K562 (cell line): ENCODE measurements around the gene ECT2.

Experiments
- CHD1 ChIP-seq: fragments of 200-600 bp; sonication (generic); IDR thresholded peaks from one replicate; pipeline ENCODE4 v1.6.1; 2012; ENCODE audit warnings: mild to moderate bottlenecking, moderate library complexity, low read length, inconsistent platforms
- CTCF ChIP-seq, 3 experiments: IDR thresholded peaks in 2 of 3; conservative IDR thresholded peaks in 1 of 3; 2 replicates each; pipeline ENCODE4 v1.5.1; 2011 to 2012; ENCODE audit warnings: low read length in 3 of 3, mild to moderate bottlenecking in 3 of 3, control low read depth in 2 of 3, improper control_type of control experiment in 1 of 3, inconsistent platforms in 1 of 3, low read depth in 1 of 3, mixed read lengths in 1 of 3, moderate library complexity in 1 of 3; ENCODE audit not compliant: insufficient read depth in 2 of 3
- MCM2 ChIP-seq: fragments of 450-650 bp; IDR thresholded peaks from 2 replicates; pipeline ENCODE4 v1.6.1; 2017; ENCODE audit warnings: low read depth, mild to moderate bottlenecking
- MYBL2 ChIP-seq, 2 experiments: fragments of 450-650 bp in 1 of 2; sonication (generic) in 1 of 2; formaldehyde crosslinking in 1 of 2; IDR thresholded peaks; 2 replicates each; pipeline versions ENCODE4 v1.6.1 to v1.8.1; 2017 to 2022; ENCODE audit warnings: borderline replicate concordance in 1 of 2, inconsistent platforms in 1 of 2, low read depth in 1 of 2, mild to moderate bottlenecking in 1 of 2, missing genetic modification reagents in 1 of 2, moderate library complexity in 1 of 2
- RAD21 ChIP-seq, 2 experiments: fragments of 250-450 bp in 1 of 2; fragments of 450-650 bp in 1 of 2; sonication (Bioruptor Pico) in 1 of 2; formaldehyde crosslinking in 1 of 2; IDR thresholded peaks in 1 of 2; conservative IDR thresholded peaks in 1 of 2; 2 replicates each; pipeline versions ENCODE4 v1.4.0 to v1.8.0; 2020 to 2022; ENCODE audit warnings: mild to moderate bottlenecking in 2 of 2, moderate library complexity in 1 of 2
- SMARCC2 ChIP-seq: fragments of 450-650 bp; IDR thresholded peaks from 2 replicates; pipeline ENCODE4 v1.6.1; 2017; ENCODE audit warnings: antibody characterized with exemption, moderate library complexity, mild to moderate bottlenecking, low read depth
- YY1 ChIP-seq, 3 experiments: IDR thresholded peaks; 2 replicates each; pipeline ENCODE4 v1.6.1; 2011; ENCODE audit warnings: low read length in 2 of 3, mild to moderate bottlenecking in 2 of 3, moderate library complexity in 2 of 3, borderline replicate concordance in 1 of 3, control low read depth in 1 of 3, low read depth in 1 of 3; ENCODE audit not compliant: insufficient read depth in 3 of 3, insufficient replicate concordance in 2 of 3, control insufficient read depth in 1 of 3, insufficient read length in 1 of 3; ENCODE audit errors: extremely low read depth in 1 of 3
- ZBTB17 ChIP-seq: fragments of 450-650 bp; formaldehyde crosslinking; IDR thresholded peaks from 2 replicates; pipeline ENCODE4 v1.4.0; 2020; ENCODE audit warnings: mild to moderate bottlenecking
- TF ChIP-seq, protein P1 (sequence below): fragments of 200-600 bp; sonication (generic); IDR thresholded peaks from one replicate; pipeline ENCODE4 v1.6.1; 2012; ENCODE audit warnings: mild to moderate bottlenecking, low read depth, low read length, inconsistent platforms

DNA sequence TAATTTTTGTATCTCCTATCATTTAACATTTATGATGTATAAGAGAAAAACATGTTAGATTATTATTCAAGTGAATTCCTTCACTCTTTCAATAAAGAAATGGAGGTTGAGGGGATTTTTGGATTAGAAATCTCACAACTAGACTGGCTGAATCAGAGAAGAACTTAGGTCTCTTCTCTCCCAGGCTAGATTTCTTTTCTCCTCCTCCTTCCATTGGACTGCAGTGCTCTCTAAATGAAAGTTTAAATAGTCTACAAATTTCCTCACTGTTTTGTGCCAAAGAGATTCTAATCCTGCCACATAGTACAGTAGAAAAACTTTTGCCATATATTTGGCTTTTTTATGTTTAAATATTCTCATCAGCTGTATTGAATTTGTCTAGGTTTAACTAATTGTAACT is 65.8 kb downstream of the ECT2 start:
- TF ChIP-seq RAD21 (CRISPR knock-in tag; conservative IDR thresholded peaks at IDR 0.05 in 1 of 2, IDR thresholded peaks at IDR 0.05 in 1 of 2) (no peak), CHD1 (no peak), CTCF (IDR thresholded peaks at IDR 0.05 in 2 of 3, conservative IDR thresholded peaks at IDR 0.05 in 1 of 3; ENCODE audit: insufficient read depth in 2 of 3, low read depth in 1 of 3, low read length in 3 of 3) (no peak), MYBL2 (IDR thresholded peaks at IDR 0.05; ENCODE audit: low read depth) (no peak), MYBL2 (CRISPR knock-in tag; IDR thresholded peaks at IDR 0.05; ENCODE audit: borderline replicate concordance) (no peak), YY1 (IDR thresholded peaks at IDR 0.05; ENCODE audit: borderline replicate concordance in 1 of 3, control insufficient read depth in 1 of 3, extremely low read depth in 1 of 3, insufficient read depth in 3 of 3, insufficient read length in 1 of 3, insufficient replicate concordance in 2 of 3, low read depth in 1 of 3, low read length in 2 of 3) (no peak), SMARCC2 (no peak), ZBTB17 (CRISPR knock-in tag) (no peak), MCM2 (no peak)
- TF ChIP-seq, protein P1, sequence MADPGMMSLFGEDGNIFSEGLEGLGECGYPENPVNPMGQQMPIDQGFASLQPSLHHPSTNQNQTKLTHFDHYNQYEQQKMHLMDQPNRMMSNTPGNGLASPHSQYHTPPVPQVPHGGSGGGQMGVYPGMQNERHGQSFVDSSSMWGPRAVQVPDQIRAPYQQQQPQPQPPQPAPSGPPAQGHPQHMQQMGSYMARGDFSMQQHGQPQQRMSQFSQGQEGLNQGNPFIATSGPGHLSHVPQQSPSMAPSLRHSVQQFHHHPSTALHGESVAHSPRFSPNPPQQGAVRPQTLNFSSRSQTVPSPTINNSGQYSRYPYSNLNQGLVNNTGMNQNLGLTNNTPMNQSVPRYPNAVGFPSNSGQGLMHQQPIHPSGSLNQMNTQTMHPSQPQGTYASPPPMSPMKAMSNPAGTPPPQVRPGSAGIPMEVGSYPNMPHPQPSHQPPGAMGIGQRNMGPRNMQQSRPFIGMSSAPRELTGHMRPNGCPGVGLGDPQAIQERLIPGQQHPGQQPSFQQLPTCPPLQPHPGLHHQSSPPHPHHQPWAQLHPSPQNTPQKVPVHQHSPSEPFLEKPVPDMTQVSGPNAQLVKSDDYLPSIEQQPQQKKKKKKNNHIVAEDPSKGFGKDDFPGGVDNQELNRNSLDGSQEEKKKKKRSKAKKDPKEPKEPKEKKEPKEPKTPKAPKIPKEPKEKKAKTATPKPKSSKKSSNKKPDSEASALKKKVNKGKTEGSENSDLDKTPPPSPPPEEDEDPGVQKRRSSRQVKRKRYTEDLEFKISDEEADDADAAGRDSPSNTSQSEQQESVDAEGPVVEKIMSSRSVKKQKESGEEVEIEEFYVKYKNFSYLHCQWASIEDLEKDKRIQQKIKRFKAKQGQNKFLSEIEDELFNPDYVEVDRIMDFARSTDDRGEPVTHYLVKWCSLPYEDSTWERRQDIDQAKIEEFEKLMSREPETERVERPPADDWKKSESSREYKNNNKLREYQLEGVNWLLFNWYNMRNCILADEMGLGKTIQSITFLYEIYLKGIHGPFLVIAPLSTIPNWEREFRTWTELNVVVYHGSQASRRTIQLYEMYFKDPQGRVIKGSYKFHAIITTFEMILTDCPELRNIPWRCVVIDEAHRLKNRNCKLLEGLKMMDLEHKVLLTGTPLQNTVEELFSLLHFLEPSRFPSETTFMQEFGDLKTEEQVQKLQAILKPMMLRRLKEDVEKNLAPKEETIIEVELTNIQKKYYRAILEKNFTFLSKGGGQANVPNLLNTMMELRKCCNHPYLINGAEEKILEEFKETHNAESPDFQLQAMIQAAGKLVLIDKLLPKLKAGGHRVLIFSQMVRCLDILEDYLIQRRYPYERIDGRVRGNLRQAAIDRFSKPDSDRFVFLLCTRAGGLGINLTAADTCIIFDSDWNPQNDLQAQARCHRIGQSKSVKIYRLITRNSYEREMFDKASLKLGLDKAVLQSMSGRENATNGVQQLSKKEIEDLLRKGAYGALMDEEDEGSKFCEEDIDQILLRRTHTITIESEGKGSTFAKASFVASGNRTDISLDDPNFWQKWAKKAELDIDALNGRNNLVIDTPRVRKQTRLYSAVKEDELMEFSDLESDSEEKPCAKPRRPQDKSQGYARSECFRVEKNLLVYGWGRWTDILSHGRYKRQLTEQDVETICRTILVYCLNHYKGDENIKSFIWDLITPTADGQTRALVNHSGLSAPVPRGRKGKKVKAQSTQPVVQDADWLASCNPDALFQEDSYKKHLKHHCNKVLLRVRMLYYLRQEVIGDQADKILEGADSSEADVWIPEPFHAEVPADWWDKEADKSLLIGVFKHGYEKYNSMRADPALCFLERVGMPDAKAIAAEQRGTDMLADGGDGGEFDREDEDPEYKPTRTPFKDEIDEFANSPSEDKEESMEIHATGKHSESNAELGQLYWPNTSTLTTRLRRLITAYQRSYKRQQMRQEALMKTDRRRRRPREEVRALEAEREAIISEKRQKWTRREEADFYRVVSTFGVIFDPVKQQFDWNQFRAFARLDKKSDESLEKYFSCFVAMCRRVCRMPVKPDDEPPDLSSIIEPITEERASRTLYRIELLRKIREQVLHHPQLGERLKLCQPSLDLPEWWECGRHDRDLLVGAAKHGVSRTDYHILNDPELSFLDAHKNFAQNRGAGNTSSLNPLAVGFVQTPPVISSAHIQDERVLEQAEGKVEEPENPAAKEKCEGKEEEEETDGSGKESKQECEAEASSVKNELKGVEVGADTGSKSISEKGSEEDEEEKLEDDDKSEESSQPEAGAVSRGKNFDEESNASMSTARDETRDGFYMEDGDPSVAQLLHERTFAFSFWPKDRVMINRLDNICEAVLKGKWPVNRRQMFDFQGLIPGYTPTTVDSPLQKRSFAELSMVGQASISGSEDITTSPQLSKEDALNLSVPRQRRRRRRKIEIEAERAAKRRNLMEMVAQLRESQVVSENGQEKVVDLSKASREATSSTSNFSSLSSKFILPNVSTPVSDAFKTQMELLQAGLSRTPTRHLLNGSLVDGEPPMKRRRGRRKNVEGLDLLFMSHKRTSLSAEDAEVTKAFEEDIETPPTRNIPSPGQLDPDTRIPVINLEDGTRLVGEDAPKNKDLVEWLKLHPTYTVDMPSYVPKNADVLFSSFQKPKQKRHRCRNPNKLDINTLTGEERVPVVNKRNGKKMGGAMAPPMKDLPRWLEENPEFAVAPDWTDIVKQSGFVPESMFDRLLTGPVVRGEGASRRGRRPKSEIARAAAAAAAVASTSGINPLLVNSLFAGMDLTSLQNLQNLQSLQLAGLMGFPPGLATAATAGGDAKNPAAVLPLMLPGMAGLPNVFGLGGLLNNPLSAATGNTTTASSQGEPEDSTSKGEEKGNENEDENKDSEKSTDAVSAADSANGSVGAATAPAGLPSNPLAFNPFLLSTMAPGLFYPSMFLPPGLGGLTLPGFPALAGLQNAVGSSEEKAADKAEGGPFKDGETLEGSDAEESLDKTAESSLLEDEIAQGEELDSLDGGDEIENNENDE = no peak
